Lower lobe of right lung (tissue), 2 donors: ENCODE results near the gene UNC13B. TPM values are rescaled to one million over a fixed set of nuclear protein-coding genes. Genes with fewer than 3 reads are reported as not detected.

ENCODE experiments used
- ATAC-seq, 2 donors: fragments of 200-7000 bp; cut with Tn5 transposase; one replicate each; pipeline ENCODE4 v1.9.1; 2020 to 2022; ENCODE audit warnings: mild to moderate bottlenecking in 2 of 2, moderate library complexity in 2 of 2
- DNase-seq: peaks from one replicate; pipeline ENCODE4 v3.0.0-alpha.2; 2020
- H3K27ac ChIP-seq: fragments of 200-600 bp; one replicate; pipeline ENCODE4 v1.8.0; 2022
- H3K27me3 ChIP-seq: fragments of 200-600 bp; one replicate; pipeline ENCODE4 v1.8.0; 2022; ENCODE audit warnings: low read depth
- H3K36me3 ChIP-seq: fragments of 200-600 bp; one replicate; pipeline ENCODE4 v1.8.0; 2022; ENCODE audit warnings: mild to moderate bottlenecking
- H3K4me1 ChIP-seq: fragments of 200-600 bp; one replicate; pipeline ENCODE4 v1.8.0; 2022
- H3K4me3 ChIP-seq: fragments of 200-600 bp; one replicate; pipeline ENCODE4 v1.8.0; 2022; ENCODE audit warnings: mild to moderate bottlenecking
- H3K9me3 ChIP-seq: fragments of 200-600 bp; one replicate; pipeline ENCODE4 v1.8.0; 2022
- intact Hi-C: fragments of 100-400 bp; cut with DNase I; formaldehyde crosslinking; loops from one replicate; pipeline ENCODE4 v1.11.0; 2022
- total RNA-seq: library from RNA; stranded (reverse); fragmentation: NEBNext Ultra II Directional; extraction: Animal tissue kit (Norgen Biotek cat#: 25700); gene quantifications from one replicate; pipeline ENCODE4 v1.2.1, GENCODE V29; 2021
- TF ChIP-seq, protein P1 (sequence below): fragments of 200-600 bp; IDR thresholded peaks from one replicate; pipeline ENCODE4 v1.8.0; 2022; ENCODE audit warnings: antibody characterized with exemption, mild to moderate bottlenecking
- donor health status: DM: no; HTN: yes; CAD: no; lungs with severe emphysema.

Gene UNC13B
- total RNA-seq, 1 donor from 2014 or later = 87.9 TPM

DNA sequence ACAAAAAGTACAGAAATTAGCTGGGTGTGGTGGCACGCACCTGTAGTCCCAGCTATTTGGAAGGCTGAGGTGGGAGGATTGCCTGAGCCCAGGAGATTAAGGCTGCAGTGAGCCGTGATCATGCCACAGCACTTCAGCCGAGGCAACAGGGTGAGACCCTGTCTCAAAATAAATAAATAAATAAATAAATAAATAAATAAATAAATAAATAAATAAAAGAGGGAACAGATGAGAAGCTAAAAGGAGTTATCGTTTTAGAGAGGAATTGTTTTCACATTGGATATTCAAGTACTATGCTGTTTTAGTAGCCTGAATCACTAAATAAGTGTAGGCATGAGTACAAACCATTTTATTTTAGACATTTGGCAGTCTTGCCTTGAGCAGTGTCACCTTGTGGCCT, 151.7 kb downstream of the UNC13B start:
- H3K27me3 ChIP-seq = no peaks in the 10 kb centered on the region
- H3K27ac ChIP-seq = no peak overlapping the region
- TF ChIP-seq, protein P1, sequence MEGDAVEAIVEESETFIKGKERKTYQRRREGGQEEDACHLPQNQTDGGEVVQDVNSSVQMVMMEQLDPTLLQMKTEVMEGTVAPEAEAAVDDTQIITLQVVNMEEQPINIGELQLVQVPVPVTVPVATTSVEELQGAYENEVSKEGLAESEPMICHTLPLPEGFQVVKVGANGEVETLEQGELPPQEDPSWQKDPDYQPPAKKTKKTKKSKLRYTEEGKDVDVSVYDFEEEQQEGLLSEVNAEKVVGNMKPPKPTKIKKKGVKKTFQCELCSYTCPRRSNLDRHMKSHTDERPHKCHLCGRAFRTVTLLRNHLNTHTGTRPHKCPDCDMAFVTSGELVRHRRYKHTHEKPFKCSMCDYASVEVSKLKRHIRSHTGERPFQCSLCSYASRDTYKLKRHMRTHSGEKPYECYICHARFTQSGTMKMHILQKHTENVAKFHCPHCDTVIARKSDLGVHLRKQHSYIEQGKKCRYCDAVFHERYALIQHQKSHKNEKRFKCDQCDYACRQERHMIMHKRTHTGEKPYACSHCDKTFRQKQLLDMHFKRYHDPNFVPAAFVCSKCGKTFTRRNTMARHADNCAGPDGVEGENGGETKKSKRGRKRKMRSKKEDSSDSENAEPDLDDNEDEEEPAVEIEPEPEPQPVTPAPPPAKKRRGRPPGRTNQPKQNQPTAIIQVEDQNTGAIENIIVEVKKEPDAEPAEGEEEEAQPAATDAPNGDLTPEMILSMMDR = no peak
- H3K4me1 ChIP-seq = peaks cover 3% of the 10 kb centered on the region
- H3K4me3 ChIP-seq = no peak overlapping the region
- H3K36me3 ChIP-seq = peaks cover 69% of the 10 kb centered on the region
- no peak for DNase-seq
- intact Hi-C loops = no loop called here
- ATAC-seq = no peak
- no peaks in the 10 kb centered on the region for H3K9me3 ChIP-seq

DNA sequence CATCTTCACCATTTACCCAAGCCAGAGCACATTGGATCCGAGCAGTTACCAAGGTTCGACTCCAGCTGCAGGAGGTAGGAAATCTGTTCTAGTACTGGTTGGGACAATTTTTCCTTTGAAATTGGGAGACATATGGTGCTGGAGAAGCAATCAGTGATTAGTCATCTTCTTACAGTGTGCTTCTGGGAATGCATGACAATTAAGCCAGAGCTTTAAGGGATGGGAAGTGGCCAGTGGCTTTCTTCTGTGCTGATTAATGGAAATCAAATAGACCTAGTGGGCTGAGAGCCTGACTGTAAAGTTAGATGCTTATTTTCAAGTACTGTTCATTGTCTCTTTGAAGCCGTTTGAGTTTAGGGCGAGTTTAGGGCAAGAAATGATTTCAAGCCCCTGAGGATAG, 152.1 kb downstream of the UNC13B start:
- no peak for DNase-seq
- Histone ChIP-seq H3K27ac (no peak overlapping the region), H3K27me3 (no peaks in the 10 kb centered on the region), H3K9me3 (no peaks in the 10 kb centered on the region), H3K4me1 (no peaks in the 10 kb centered on the region), H3K4me3 (no peak overlapping the region), H3K36me3 (peaks cover 73% of the 10 kb centered on the region)
- no peak for ATAC-seq
- TF ChIP-seq, protein P1 = no peak
- intact Hi-C loops = no loop called here

GRCh38 chr9:35318741-35319140, 156.9 kb downstream of the UNC13B start:
- H3K4me1 ChIP-seq = no peaks in the 10 kb centered on the region
- H3K36me3 ChIP-seq = peaks cover 56% of the 10 kb centered on the region
- ATAC-seq (no peak), DNase-seq (no peak)
- H3K27ac ChIP-seq = no peak overlapping the region
- H3K4me3 ChIP-seq = no peak overlapping the region
- intact Hi-C loops = no loop called here
- no peaks in the 10 kb centered on the region for H3K9me3 ChIP-seq
- no peaks in the 10 kb centered on the region for H3K27me3 ChIP-seq
- TF ChIP-seq, protein P1 = no peak

- Histone ChIP-seq H3K4me1 (no peaks in the 10 kb centered on the region), H3K4me3 (no peak overlapping the region), H3K27me3 (no peaks in the 10 kb centered on the region), H3K36me3 (peaks cover 47% of the 10 kb centered on the region), H3K27ac (no peak overlapping the region), H3K9me3 (no peaks in the 10 kb centered on the region)
- TF ChIP-seq, protein P1 = no peak
- DNase-seq (no peak), ATAC-seq (no peak)
- intact Hi-C loops = no loop called here
Measured at GRCh38 chr9:35322075-35322885, 160.5 kb downstream of the UNC13B start.

- TF ChIP-seq, protein P1 = no peak
- DNase-seq = no peak
- Histone ChIP-seq H3K27ac (no peak overlapping the region), H3K36me3 (peaks cover 44% of the 10 kb centered on the region), H3K9me3 (no peaks in the 10 kb centered on the region), H3K4me1 (no peaks in the 10 kb centered on the region), H3K4me3 (no peak overlapping the region), H3K27me3 (no peaks in the 10 kb centered on the region)
- intact Hi-C loops = no loop called here
- ATAC-seq = no peak
Measured at GRCh38 chr9:35324966-35325365, 163.2 kb downstream of the UNC13B start.
